HepG2 (cell line): ENCODE results near the gene PNPLA2. TPM values are rescaled to one million over a fixed set of nuclear protein-coding genes. Genes with fewer than 3 reads are reported as not detected.

Source experiments
- AGO2 ChIP-seq: fragments of 200-400 bp; formaldehyde crosslinking; optimal IDR thresholded peaks from 2 replicates; pipeline ENCODE3; 2017; ENCODE audit warnings: mild to moderate bottlenecking, low read depth, low read length, moderate library complexity
- AHR ChIP-seq: IDR thresholded peaks from 2 replicates; pipeline ENCODE4 v1.6.1; 2018; ENCODE audit warnings: missing genetic modification reagents, missing compliant biosample characterization
- ATF1 ChIP-seq: IDR thresholded peaks from 2 replicates; pipeline ENCODE4 v1.6.1; 2016; ENCODE audit warnings: mild to moderate bottlenecking, control low read depth
- BCL3 ChIP-seq: sonication (generic); formaldehyde crosslinking; IDR thresholded peaks from 2 replicates; pipeline ENCODE4 v1.5.1; 2020; ENCODE audit warnings: mild to moderate bottlenecking, missing genetic modification reagents, moderate library complexity
- CEBPG ChIP-seq: IDR thresholded peaks from 2 replicates; pipeline ENCODE4 v1.6.1; 2016
- DMAP1 ChIP-seq: IDR thresholded peaks from 2 replicates; pipeline ENCODE4 v1.6.1; 2016
- GATAD2A ChIP-seq: IDR thresholded peaks from 2 replicates; pipeline ENCODE4 v1.6.1; 2016
- KDM5A ChIP-seq: fragments of 200-600 bp; sonication (generic); IDR thresholded peaks from 2 replicates; pipeline ENCODE4 v1.7.0; 2018; ENCODE audit warnings: antibody characterized with exemption, mild to moderate bottlenecking, low read length, borderline replicate concordance
- REL ChIP-seq: sonication (generic); formaldehyde crosslinking; conservative IDR thresholded peaks from 2 replicates; pipeline ENCODE4 v1.8.0; 2022; ENCODE audit warnings: mild to moderate bottlenecking, missing genetic modification reagents, moderate library complexity
- RFXAP ChIP-seq: sonication (generic); formaldehyde crosslinking; IDR thresholded peaks from 2 replicates; pipeline ENCODE4 v1.4.0; 2020; ENCODE audit warnings: missing genetic modification reagents, borderline replicate concordance
- RXRA ChIP-seq: sonication (generic); formaldehyde crosslinking; IDR thresholded peaks from 2 replicates; pipeline ENCODE4 v1.5.1; 2020; ENCODE audit warnings: missing genetic modification reagents
- SOX5 ChIP-seq: IDR thresholded peaks from 2 replicates; pipeline ENCODE4 v1.6.1; 2016; ENCODE audit warnings: borderline replicate concordance
- TOPORS ChIP-seq: sonication (generic); formaldehyde crosslinking; IDR thresholded peaks from 2 replicates; pipeline ENCODE4 v1.8.0; 2023; ENCODE audit warnings: mild to moderate bottlenecking, missing genetic modification reagents
- TRAFD1 ChIP-seq: sonication (generic); formaldehyde crosslinking; IDR thresholded peaks from 2 replicates; pipeline ENCODE4 v1.5.1; 2020; ENCODE audit warnings: missing genetic modification reagents, mild to moderate bottlenecking, borderline replicate concordance
- ZNF225 ChIP-seq: sonication (generic); formaldehyde crosslinking; IDR thresholded peaks from 2 replicates; pipeline ENCODE4 v1.4.0; 2020; ENCODE audit warnings: mild to moderate bottlenecking, missing genetic modification reagents
- ZNF431 ChIP-seq: sonication (generic); formaldehyde crosslinking; IDR thresholded peaks from 2 replicates; pipeline ENCODE4 v1.9.0; 2022; ENCODE audit warnings: missing genetic modification reagents, low read depth, mild to moderate bottlenecking, borderline replicate concordance
- ZNF674 ChIP-seq: sonication (generic); formaldehyde crosslinking; IDR thresholded peaks from 2 replicates; pipeline ENCODE4 v1.5.0; 2020; ENCODE audit warnings: low read depth, mild to moderate bottlenecking, missing genetic modification reagents
- ZNF678 ChIP-seq: sonication (generic); formaldehyde crosslinking; IDR thresholded peaks from 2 replicates; pipeline ENCODE4 v1.4.0; 2020; ENCODE audit warnings: mild to moderate bottlenecking, missing genetic modification reagents
- ZNF792 ChIP-seq: IDR thresholded peaks from 2 replicates; pipeline ENCODE4 v1.6.1; 2016
- polyA plus RNA-seq, 8 experiments: library from polyadenylated mRNA; depleted of rRNA in 3 of 8; stranded (reverse) in 7 of 8; unstranded in 1 of 8; fragments of >200 nt; fragmentation: Illumina TruSeq in 4 of 8; extraction: Trizol in 4 of 8; gene quantifications; 2 replicates each; pipeline versions ENCODE4 v1.2.1 to v1.2.3, GENCODE V29; 2011 to 2016; ENCODE audit warnings: low read depth in 4 of 8, missing spikeins in 1 of 8, mixed read lengths in 1 of 8; ENCODE audit not compliant: insufficient read depth in 1 of 8
- total RNA-seq, 5 experiments: library from RNA; depleted of rRNA; stranded (reverse); fragments of >200 nt; fragmentation: Illumina TruSeq; extraction: Trizol; gene quantifications; 2 replicates each; pipeline ENCODE4 v1.2.3, GENCODE V29; 2016; ENCODE audit warnings: low read depth in 1 of 5
- TF ChIP-seq, protein P1 (sequence below): sonication (generic); formaldehyde crosslinking; IDR thresholded peaks from 2 replicates; pipeline ENCODE4 v1.4.0; 2020; ENCODE audit warnings: missing genetic modification reagents

PNPLA2 gene
- total and polyA plus RNA-seq, 2 of the 13 experiments (the other 11 are each of a cell fraction or from before 2014, with no cell fraction given): 10.5 to 43.2 TPM

DNA sequence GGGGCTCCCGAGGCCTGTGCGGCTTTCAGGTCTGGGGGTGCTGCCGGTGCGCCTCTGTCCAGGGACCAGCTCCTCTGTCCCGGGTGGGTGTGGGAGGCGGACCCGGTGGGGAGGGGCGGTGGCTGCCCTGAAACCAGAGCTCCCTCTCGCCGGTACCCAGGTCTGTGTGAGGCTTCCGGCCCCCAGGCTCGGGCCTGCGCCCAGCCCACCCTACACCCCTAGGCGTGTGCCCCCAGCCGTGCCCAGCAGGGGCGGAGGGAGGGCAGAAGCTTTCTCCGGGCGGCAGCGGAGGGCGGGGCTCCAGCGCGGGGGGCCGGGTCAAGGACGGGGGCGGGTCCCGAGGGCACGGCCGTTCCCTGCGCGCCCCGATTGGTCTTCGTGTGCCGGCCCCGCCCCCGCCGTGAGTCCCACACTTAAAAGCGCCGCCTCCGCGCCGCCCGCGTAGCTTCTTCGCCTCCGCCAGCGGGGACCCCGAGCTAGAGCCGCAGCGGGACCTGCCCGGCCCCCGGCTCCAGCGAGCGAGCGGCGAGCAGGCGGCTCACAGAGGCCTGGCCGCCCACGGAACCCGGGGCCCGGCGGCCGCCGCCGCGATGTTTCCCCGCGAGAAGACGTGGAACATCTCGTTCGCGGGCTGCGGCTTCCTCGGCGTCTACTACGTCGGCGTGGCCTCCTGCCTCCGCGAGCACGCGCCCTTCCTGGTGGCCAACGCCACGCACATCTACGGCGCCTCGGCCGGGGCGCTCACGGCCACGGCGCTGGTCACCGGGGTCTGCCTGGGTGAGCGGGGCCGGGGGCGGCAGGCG lies 616 bp downstream of the PNPLA2 start (continued):
- no peak for TF ChIP-seq CEBPG (CRISPR knock-in tag)
- TF ChIP-seq DMAP1: peak; percentile 55; the same call in 1 of the 2 replicates
- peak; percentile 10; the same call in 1 of the 2 replicates for TF ChIP-seq GATAD2A (CRISPR knock-in tag)
- TF ChIP-seq ZNF792 (CRISPR knock-in tag): no peak
- TF ChIP-seq ZNF674 (CRISPR knock-in tag): no peak
- 0 out of 2 replicates have a peak, but pooled peaks have one; percentile 3 for TF ChIP-seq AHR (CRISPR knock-in tag)
- no peak for TF ChIP-seq TOPORS (CRISPR knock-in tag)
- no peak for TF ChIP-seq ZNF678 (CRISPR knock-in tag)
- TF ChIP-seq RXRA: no peak; the same call in 1 of the 2 replicates
- TF ChIP-seq RFXAP (CRISPR knock-in tag): no peak
- peak; percentile 67; the same call in 1 of the 2 replicates for TF ChIP-seq BCL3 (CRISPR knock-in tag)
- peak; percentile 32; the same call in 1 of the 2 replicates for TF ChIP-seq KDM5A
- no peak for TF ChIP-seq ATF1 (CRISPR knock-in tag)
- TF ChIP-seq AGO2: peak; percentile 32
- TF ChIP-seq SOX5 (CRISPR knock-in tag): no peak
- TF ChIP-seq, protein P1, sequence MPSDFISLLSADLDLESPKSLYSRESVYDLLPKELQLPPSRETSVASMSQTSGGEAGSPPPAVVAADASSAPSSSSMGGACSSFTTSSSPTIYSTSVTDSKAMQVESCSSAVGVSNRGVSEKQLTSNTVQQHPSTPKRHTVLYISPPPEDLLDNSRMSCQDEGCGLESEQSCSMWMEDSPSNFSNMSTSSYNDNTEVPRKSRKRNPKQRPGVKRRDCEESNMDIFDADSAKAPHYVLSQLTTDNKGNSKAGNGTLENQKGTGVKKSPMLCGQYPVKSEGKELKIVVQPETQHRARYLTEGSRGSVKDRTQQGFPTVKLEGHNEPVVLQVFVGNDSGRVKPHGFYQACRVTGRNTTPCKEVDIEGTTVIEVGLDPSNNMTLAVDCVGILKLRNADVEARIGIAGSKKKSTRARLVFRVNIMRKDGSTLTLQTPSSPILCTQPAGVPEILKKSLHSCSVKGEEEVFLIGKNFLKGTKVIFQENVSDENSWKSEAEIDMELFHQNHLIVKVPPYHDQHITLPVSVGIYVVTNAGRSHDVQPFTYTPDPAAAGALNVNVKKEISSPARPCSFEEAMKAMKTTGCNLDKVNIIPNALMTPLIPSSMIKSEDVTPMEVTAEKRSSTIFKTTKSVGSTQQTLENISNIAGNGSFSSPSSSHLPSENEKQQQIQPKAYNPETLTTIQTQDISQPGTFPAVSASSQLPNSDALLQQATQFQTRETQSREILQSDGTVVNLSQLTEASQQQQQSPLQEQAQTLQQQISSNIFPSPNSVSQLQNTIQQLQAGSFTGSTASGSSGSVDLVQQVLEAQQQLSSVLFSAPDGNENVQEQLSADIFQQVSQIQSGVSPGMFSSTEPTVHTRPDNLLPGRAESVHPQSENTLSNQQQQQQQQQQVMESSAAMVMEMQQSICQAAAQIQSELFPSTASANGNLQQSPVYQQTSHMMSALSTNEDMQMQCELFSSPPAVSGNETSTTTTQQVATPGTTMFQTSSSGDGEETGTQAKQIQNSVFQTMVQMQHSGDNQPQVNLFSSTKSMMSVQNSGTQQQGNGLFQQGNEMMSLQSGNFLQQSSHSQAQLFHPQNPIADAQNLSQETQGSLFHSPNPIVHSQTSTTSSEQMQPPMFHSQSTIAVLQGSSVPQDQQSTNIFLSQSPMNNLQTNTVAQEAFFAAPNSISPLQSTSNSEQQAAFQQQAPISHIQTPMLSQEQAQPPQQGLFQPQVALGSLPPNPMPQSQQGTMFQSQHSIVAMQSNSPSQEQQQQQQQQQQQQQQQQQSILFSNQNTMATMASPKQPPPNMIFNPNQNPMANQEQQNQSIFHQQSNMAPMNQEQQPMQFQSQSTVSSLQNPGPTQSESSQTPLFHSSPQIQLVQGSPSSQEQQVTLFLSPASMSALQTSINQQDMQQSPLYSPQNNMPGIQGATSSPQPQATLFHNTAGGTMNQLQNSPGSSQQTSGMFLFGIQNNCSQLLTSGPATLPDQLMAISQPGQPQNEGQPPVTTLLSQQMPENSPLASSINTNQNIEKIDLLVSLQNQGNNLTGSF (CRISPR knock-in tag): peak; percentile 30; the same call in 1 of the 2 replicates
- TF ChIP-seq ZNF431: 0 out of 2 replicates have a peak, but pooled peaks have one; percentile 57
- TF ChIP-seq ZNF225: no peak
- no peak for TF ChIP-seq REL (CRISPR knock-in tag)
- no peak for TF ChIP-seq TRAFD1
